SK-N-SH (cell line): ENCODE results near the gene ACTR2. TPM values are rescaled to one million over a fixed set of nuclear protein-coding genes. Genes with fewer than 3 reads are reported as not detected.

Source experiments
- CTCF ChIA-PET: fragments of 300-600, 350-600 bp; formaldehyde crosslinking; extraction: SDS; loops from one replicate; lab custom pipeline; 2021; lab: Yijun Ruan, JAX
- POLR2A ChIA-PET: fragments of 350-600 bp; sonication (Branson Sonifier 250); formaldehyde crosslinking; extraction: SDS; loops from one replicate; lab custom pipeline; 2020; ENCODE audit warnings: antibody characterized with exemption, inconsistent platforms; lab: Yijun Ruan, JAX
- DNase-seq: peaks from one replicate; pipeline ENCODE4 v3.0.0; 2012
- H2AFZ ChIP-seq: fragments of 200-600 bp; sonication (generic); 2 replicates; pipeline ENCODE4 v1.8.1; 2016; ENCODE audit warnings: antibody characterized with exemption, mild to moderate bottlenecking, low read depth
- H3F3A ChIP-seq: fragments of 200-600 bp; sonication (generic); replicated peaks from 2 replicates; pipeline ENCODE3; 2016; ENCODE audit warnings: antibody characterized with exemption, mild to moderate bottlenecking; ENCODE audit not compliant: insufficient read depth
- H3K27ac ChIP-seq, 2 experiments: fragments of 200-500 bp in 1 of 2; fragments of 200-600 bp in 1 of 2; sonication (Bioruptor generic) in 1 of 2; sonication (generic), shearing (Covaris generic) in 1 of 2; 2 replicates each; pipeline versions ENCODE4 v1.5.1 to v1.6.1; 2014 to 2016; ENCODE audit warnings: low read depth in 2 of 2, inconsistent platforms in 1 of 2, low read length in 1 of 2, mild to moderate bottlenecking in 1 of 2, mixed read lengths in 1 of 2
- H3K27me3 ChIP-seq: fragments of 200-600 bp; sonication (generic), shearing (Covaris generic); 2 replicates; pipeline ENCODE4 v1.6.1; 2016; ENCODE audit warnings: mixed run types; ENCODE audit not compliant: insufficient read depth
- H3K36me3 ChIP-seq, 2 experiments: fragments of 200-500 bp in 1 of 2; fragments of 200-600 bp in 1 of 2; sonication (Bioruptor generic) in 1 of 2; sonication (generic) in 1 of 2; replicated peaks in 1 of 2; 2 replicates each; pipeline versions ENCODE3 to v1.5.1; 2014 to 2016; ENCODE audit warnings: low read length in 1 of 2, mild to moderate bottlenecking in 1 of 2; ENCODE audit not compliant: insufficient read depth in 2 of 2, control insufficient read depth in 1 of 2
- H3K4me1 ChIP-seq, 2 experiments: fragments of 200-500 bp in 1 of 2; fragments of 200-600 bp in 1 of 2; sonication (Bioruptor generic) in 1 of 2; sonication (generic), shearing (Covaris generic) in 1 of 2; 2 replicates each; pipeline versions ENCODE4 v1.5.1 to v1.6.1; 2014 to 2016; ENCODE audit warnings: low read depth in 1 of 2, low read length in 1 of 2, mixed run types in 1 of 2; ENCODE audit not compliant: insufficient read depth in 2 of 2, control insufficient read depth in 1 of 2
- H3K4me2 ChIP-seq: fragments of 200-600 bp; sonication (generic), shearing (Covaris generic); 2 replicates; pipeline ENCODE4 v1.6.1; 2017; ENCODE audit warnings: mixed run types
- H3K4me3 ChIP-seq, 2 experiments: fragments of 200-500 bp in 1 of 2; fragments of 200-600 bp in 1 of 2; sonication (Bioruptor generic) in 1 of 2; sonication (generic), shearing (Covaris generic) in 1 of 2; 2 replicates each; pipeline versions ENCODE4 v1.5.1 to v1.8.1; 2014 to 2016; ENCODE audit warnings: low read depth in 2 of 2, inconsistent platforms in 1 of 2, low read length in 1 of 2, mild to moderate bottlenecking in 1 of 2, mixed read lengths in 1 of 2, moderate library complexity in 1 of 2
- H3K79me2 ChIP-seq: fragments of 200-600 bp; sonication (generic); 2 replicates; pipeline ENCODE4 v1.8.1; 2017; ENCODE audit warnings: mild to moderate bottlenecking; ENCODE audit not compliant: insufficient read depth
- H3K9ac ChIP-seq: fragments of 200-600 bp; sonication (generic); 2 replicates; pipeline ENCODE4 v1.6.1; 2017; ENCODE audit warnings: mixed run types
- H3K9me2 ChIP-seq: fragments of 200-600 bp; sonication (generic); 2 replicates; pipeline ENCODE4 v1.6.1; 2017; ENCODE audit warnings: mixed run types
- H3K9me3 ChIP-seq: fragments of 200-600 bp; sonication (generic); 2 replicates; pipeline ENCODE4 v1.6.1; 2017; ENCODE audit warnings: mixed run types, mild to moderate bottlenecking, moderate library complexity
- H4K20me1 ChIP-seq: fragments of 200-600 bp; sonication (generic); 2 replicates; pipeline ENCODE4 v1.6.1; 2017; ENCODE audit warnings: mild to moderate bottlenecking, mixed run types; ENCODE audit not compliant: insufficient read depth
- CHD2 ChIP-seq: fragments of 150-350 bp; IDR thresholded peaks from 2 replicates; pipeline ENCODE4 v1.6.1; 2018; ENCODE audit warnings: low read length; ENCODE audit not compliant: partially characterized antibody
- CTCF ChIP-seq: fragments of 200-600 bp; sonication (generic); IDR thresholded peaks from 2 replicates; pipeline ENCODE4 v1.6.1; 2017; ENCODE audit warnings: antibody characterized with exemption, mild to moderate bottlenecking, moderate library complexity
- EZH2phosphoT487 ChIP-seq: fragments of 200-600 bp; sonication (generic); IDR thresholded peaks from 2 replicates; pipeline ENCODE4 v1.6.1; 2017; ENCODE audit warnings: low read depth, mixed run types, mild to moderate bottlenecking, antibody characterized with exemption, moderate library complexity, borderline replicate concordance
- GATA2 ChIP-seq: sonication (generic); formaldehyde crosslinking; IDR thresholded peaks from 2 replicates; pipeline ENCODE4 v1.5.0; 2020; ENCODE audit warnings: mild to moderate bottlenecking, missing genetic modification reagents
- JUND ChIP-seq: IDR thresholded peaks from 2 replicates; pipeline ENCODE4 v1.4.0; 2012
- MAX ChIP-seq: IDR thresholded peaks from 2 replicates; pipeline ENCODE4 v1.4.0; 2012; ENCODE audit warnings: low read depth
- MEF2A ChIP-seq: IDR thresholded peaks from 2 replicates; pipeline ENCODE4 v1.4.0; 2012; ENCODE audit warnings: low read depth, borderline replicate concordance
- MXI1 ChIP-seq: IDR thresholded peaks from 2 replicates; pipeline ENCODE4 v1.6.1; 2012; ENCODE audit warnings: mild to moderate bottlenecking, low read depth, low read length, improper control_type of control experiment
- PBX3 ChIP-seq: IDR thresholded peaks from 2 replicates; pipeline ENCODE4; 2012
- POLR2AphosphoS5 ChIP-seq: IDR thresholded peaks from 2 replicates; pipeline ENCODE4 v1.6.1; 2012; ENCODE audit warnings: low read depth, low read length
- RFX5 ChIP-seq: IDR thresholded peaks from 2 replicates; pipeline ENCODE4 v1.6.1; 2012; ENCODE audit warnings: mild to moderate bottlenecking, improper control_type of control experiment, low read length
- RXRA ChIP-seq: IDR thresholded peaks from 2 replicates; pipeline ENCODE4 v1.4.0; 2012; ENCODE audit warnings: low read depth, mild to moderate bottlenecking, borderline replicate concordance
- SIN3A ChIP-seq: IDR thresholded peaks from 2 replicates; pipeline ENCODE4 v1.6.1; 2012; ENCODE audit warnings: low read depth, mild to moderate bottlenecking, low read length, moderate library complexity, borderline replicate concordance
- USF2 ChIP-seq: fragments of 150-350 bp; IDR thresholded peaks from 2 replicates; pipeline ENCODE4 v1.6.1; 2017; ENCODE audit warnings: antibody characterized with exemption, low read length, low read depth, borderline replicate concordance
- WGBS: methylation state at CpG from one replicate; pipeline ENCODE4 v1.1.6; 2017; ENCODE audit warnings: low lambda C conversion rate; 5-methylcytosine and 5-hydroxymethylcytosine counted together
- polyA plus RNA-seq, 3 experiments: library from polyadenylated mRNA; depleted of rRNA; stranded (reverse); fragments of >200 nt; gene quantifications; 2 replicates each; pipeline ENCODE4 v1.2.3, GENCODE V29; 2012

The ACTR2 gene
- polyA plus RNA-seq, 1 of the 3 experiments (the other 2 are of a cell fraction) = 53.0 TPM

GRCh38 chr2:65281627-65282351 is 54.2 kb downstream of the ACTR2 start:
- Histone ChIP-seq H2AFZ (no peak overlapping the region), H3K4me3 (no peak overlapping the region), H3K27me3 (no peaks in the 10 kb centered on the region), H3K27ac (no peak overlapping the region), H3K4me1 (peaks cover 0 to 16% of the 10 kb centered on the region in 2 experiments; a peak in 2 of 4 replicates), H3K9me3 (no peaks in the 10 kb centered on the region), H3K4me2 (no peak overlapping the region), H4K20me1 (no peaks in the 10 kb centered on the region), H3K36me3 (no peaks in the 10 kb centered on the region), H3K9me2 (no peaks in the 10 kb centered on the region), H3F3A (peaks cover 6% of the 10 kb centered on the region), H3K9ac (no peak overlapping the region), H3K79me2 (no peaks in the 10 kb centered on the region)
- ChIA-PET CTCF (interaction anchor here (0.6 to 1.8 kb wide), 2 partner anchors 16 to 30 kb away, joined by 3 to 6 read pairs; no protein-coding TSS in a partner anchor), POLR2A (no interaction called here)
- DNase-seq = no peak
- TF ChIP-seq GATA2 (CRISPR knock-in tag) (no peak), CTCF (no peak), POLR2AphosphoS5 (no peak), RFX5 (no peak), CHD2 (no peak), MXI1 (no peak), EZH2phosphoT487 (no peak), PBX3 (no peak), SIN3A (no peak), MEF2A (no peak)
- WGBS = 59% methylated on average over 4 of the region's 4 CpGs

GRCh38 chr2:65282477-65283053 is 54.9 kb downstream of the ACTR2 start:
- H3K9me3 ChIP-seq = no peaks in the 10 kb centered on the region
- ChIA-PET CTCF (interaction anchor here (0.8 to 1.8 kb wide), 5 partner anchors 11 to 27 kb away, joined by 3 to 6 read pairs (median 3); no protein-coding TSS in a partner anchor), POLR2A (no interaction called here)
- H4K20me1 ChIP-seq = no peaks in the 10 kb centered on the region
- no peak overlapping the region for H3K9ac ChIP-seq
- 89% methylated on average over 3 of the region's 3 CpGs for WGBS
- no peak overlapping the region for H3K4me2 ChIP-seq
- TF ChIP-seq RXRA (no peak), JUND (no peak), USF2 (no peak), EZH2phosphoT487 (no peak), MAX (no peak)
- H3K36me3 ChIP-seq = no peaks in the 10 kb centered on the region
- H3K79me2 ChIP-seq = no peaks in the 10 kb centered on the region
- no peak overlapping the region for H2AFZ ChIP-seq
- H3K27me3 ChIP-seq = no peaks in the 10 kb centered on the region
- H3K27ac ChIP-seq = no peak overlapping the region
- H3K9me2 ChIP-seq = no peaks in the 10 kb centered on the region
- peaks cover 0 to 12% of the 10 kb centered on the region in 2 experiments; a peak in 1 of 4 replicates for H3K4me1 ChIP-seq
- H3K4me3 ChIP-seq = no peak overlapping the region
- H3F3A ChIP-seq = peaks cover 6% of the 10 kb centered on the region
- DNase-seq = no peak
